MM.1S (cell line): ENCODE results near the gene TEX38.
A peak's percentile ranks its signal among the peaks of the same experiment; 100 is the strongest.

ENCODE experiments used
- DNase-seq: peaks from one replicate; pipeline ENCODE4 v3.0.0-alpha.2; 2015
- H2AFZ ChIP-seq: fragments of 300-600 bp; sonication (generic); 2 replicates; pipeline ENCODE4 v1.6.0; 2016; ENCODE audit warnings: antibody characterized with exemption, low read length
- H3F3A ChIP-seq: fragments of 300-600 bp; sonication (generic); 2 replicates; pipeline ENCODE4 v1.6.1; 2016; ENCODE audit warnings: mild to moderate bottlenecking, antibody characterized with exemption, low read length, moderate library complexity, mixed read lengths; ENCODE audit not compliant: insufficient read depth
- H3K27ac ChIP-seq: fragments of 300-600 bp; sonication (generic); 2 replicates; pipeline ENCODE4 v1.5.1; 2016; ENCODE audit warnings: mild to moderate bottlenecking, low read length
- H3K27me3 ChIP-seq: fragments of 300-600 bp; sonication (generic); replicated peaks from 2 replicates; pipeline ENCODE4 v1.6.0; 2016; ENCODE audit warnings: low read length; ENCODE audit not compliant: insufficient read depth
- H3K36me3 ChIP-seq: fragments of 300-600 bp; sonication (generic); replicated peaks from 2 replicates; pipeline ENCODE4 v1.6.1; 2016; ENCODE audit warnings: mild to moderate bottlenecking, low read length, mixed read lengths; ENCODE audit not compliant: insufficient read depth
- H3K4me1 ChIP-seq: fragments of 300-600 bp; sonication (generic); 2 replicates; pipeline ENCODE4 v1.6.1; 2016; ENCODE audit warnings: low read length, mixed read lengths
- H3K4me2 ChIP-seq: fragments of 300-600 bp; sonication (generic); 2 replicates; pipeline ENCODE4 v1.6.0; 2016; ENCODE audit warnings: low read depth, low read length
- H3K4me3 ChIP-seq: fragments of 300-600 bp; sonication (generic); 2 replicates; pipeline ENCODE4 v1.5.1; 2016; ENCODE audit warnings: low read length, mixed read lengths
- H3K79me2 ChIP-seq: fragments of 300-600 bp; sonication (generic); 2 replicates; pipeline ENCODE4 v1.6.1; 2016; ENCODE audit warnings: mixed run types, low read length, mixed read lengths
- H3K9ac ChIP-seq: fragments of 300-600 bp; sonication (generic); 2 replicates; pipeline ENCODE4 v1.6.1; 2016; ENCODE audit warnings: low read length, mixed read lengths
- H3K9me2 ChIP-seq: fragments of 300-600 bp; sonication (generic); replicated peaks from 2 replicates; pipeline ENCODE4 v1.6.1; 2016; ENCODE audit warnings: mild to moderate bottlenecking, low read length, mixed read lengths; ENCODE audit not compliant: insufficient read depth
- H3K9me3 ChIP-seq: fragments of 300-600 bp; sonication (generic); replicated peaks from 2 replicates; pipeline ENCODE4 v1.6.1; 2016; ENCODE audit warnings: mild to moderate bottlenecking, low read length, mixed read lengths; ENCODE audit not compliant: insufficient read depth
- H4K20me1 ChIP-seq: fragments of 300-600 bp; sonication (generic); 2 replicates; pipeline ENCODE4 v1.6.1; 2016; ENCODE audit warnings: mild to moderate bottlenecking, low read length, moderate library complexity, mixed read lengths; ENCODE audit not compliant: insufficient read depth
- CTCF ChIP-seq: fragments of 300-600 bp; sonication (generic); IDR thresholded peaks from 2 replicates; pipeline ENCODE4 v1.5.1; 2016; ENCODE audit warnings: antibody characterized with exemption, low read length, mixed read lengths
- EZH2 ChIP-seq: fragments of 300-600 bp; sonication (generic); optimal IDR thresholded peaks from 2 replicates; pipeline ENCODE3; 2017; ENCODE audit warnings: low read depth, mild to moderate bottlenecking, antibody characterized with exemption, low read length, mixed read lengths
- EZH2phosphoT487 ChIP-seq: fragments of 300-600 bp; sonication (generic); IDR thresholded peaks from 2 replicates; pipeline ENCODE4 v1.6.1; 2018; ENCODE audit warnings: antibody characterized with exemption, low read length

TEX38 gene

GRCh38 chr1:46672696-46673095 is 1.0 kb downstream of the TEX38 start:
- Histone ChIP-seq H3K9me3 (no peaks in the 10 kb centered on the region), H4K20me1 (no peaks in the 10 kb centered on the region), H3K79me2 (peaks cover 2% of the 10 kb centered on the region), H2AFZ (no peak overlapping the region), H3F3A (peaks cover 18% of the 10 kb centered on the region), H3K27me3 (no peaks in the 10 kb centered on the region), H3K4me2 (no peak overlapping the region), H3K4me1 (peaks cover 22% of the 10 kb centered on the region), H3K27ac (no peak overlapping the region), H3K9me2 (no peaks in the 10 kb centered on the region), H3K36me3 (no peaks in the 10 kb centered on the region; the same call in 1 of the 2 replicates), H3K9ac (no peak overlapping the region), H3K4me3 (no peak overlapping the region)
- DNase-seq, result no peak
- TF ChIP-seq EZH2phosphoT487, result no peak
- TF ChIP-seq EZH2, result no peak
- no peak for TF ChIP-seq CTCF

- Histone ChIP-seq H3K4me3 (no peak overlapping the region), H3K27me3 (no peaks in the 10 kb centered on the region), H3K4me1 (peaks cover 22% of the 10 kb centered on the region), H3F3A (peaks cover 14% of the 10 kb centered on the region; the same call in 1 of the 2 replicates), H2AFZ (no peak overlapping the region), H3K9me3 (no peaks in the 10 kb centered on the region), H3K36me3 (no peaks in the 10 kb centered on the region; the same call in 1 of the 2 replicates), H3K9me2 (no peaks in the 10 kb centered on the region), H3K4me2 (no peak overlapping the region), H4K20me1 (no peaks in the 10 kb centered on the region), H3K27ac (no peak overlapping the region), H3K9ac (no peak overlapping the region), H3K79me2 (no peaks in the 10 kb centered on the region)
- TF ChIP-seq CTCF (no peak), EZH2phosphoT487 (no peak), EZH2 (no peak)
- no peak for DNase-seq
Measured at GRCh38 chr1:46673749-46674182, 2.1 kb downstream of the TEX38 start.

GRCh38 chr1:46675549-46676314 is 4.1 kb downstream of the TEX38 start:
- peak overlapping the region; percentile 41; the same call in 1 of the 2 replicates for H3K27ac ChIP-seq
- H3K4me1 ChIP-seq, result peaks cover 22% of the 10 kb centered on the region
- no peak overlapping the region for H3K4me3 ChIP-seq
- no peaks in the 10 kb centered on the region; the same call in 1 of the 2 replicates for H3K36me3 ChIP-seq
- H3K27me3 ChIP-seq, result no peaks in the 10 kb centered on the region
- H3K9me2 ChIP-seq, result no peaks in the 10 kb centered on the region
- no peaks in the 10 kb centered on the region for H3K9me3 ChIP-seq
- no peaks in the 10 kb centered on the region for H3K79me2 ChIP-seq
- 0 out of 2 replicates have a peak overlapping the region, but pooled peaks have one; percentile 18 for H2AFZ ChIP-seq
- H3K9ac ChIP-seq, result peak overlapping the region; percentile 5; the same call in 1 of the 2 replicates
- TF ChIP-seq EZH2phosphoT487, result no peak
- no peak for TF ChIP-seq CTCF
- TF ChIP-seq EZH2, result no peak
- H4K20me1 ChIP-seq, result no peaks in the 10 kb centered on the region
- peaks cover 12% of the 10 kb centered on the region; the same call in 1 of the 2 replicates for H3F3A ChIP-seq
- peak overlapping the region; percentile 56 for H3K4me2 ChIP-seq
- peak; percentile 67 for DNase-seq
